Esophagus muscularis mucosa (tissue), 4 donors: ENCODE results near the gene CNOT6. TPM values are rescaled to one million over a fixed set of nuclear protein-coding genes. Genes with fewer than 3 reads are reported as not detected.

ENCODE experiments used
- DNase-seq: peaks from one replicate; pipeline ENCODE4 v3.0.0-alpha.2; 2017; ENCODE audit errors: extremely low spot score
- H3K27ac ChIP-seq, 4 donors: fragments of 200-600 bp; sonication (generic); replicated peaks in 1 of 4; 1 replicate in 3 of 4; 2 replicates in 1 of 4; pipeline ENCODE4 v1.5.1; 2016 to 2019; ENCODE audit warnings: mild to moderate bottlenecking in 1 of 4
- H3K27me3 ChIP-seq, 4 donors: fragments of 200-600 bp; sonication (generic); one replicate each; pipeline versions ENCODE4 v1.5.1 to v1.6.0; 2016 to 2019
- H3K36me3 ChIP-seq, 4 donors: fragments of 200-600 bp; sonication (generic); one replicate each; pipeline ENCODE4 v1.5.1; 2016 to 2019
- H3K4me1 ChIP-seq, 4 donors: fragments of 200-600 bp; sonication (generic); one replicate each; pipeline ENCODE4 v1.5.1; 2016 to 2019
- H3K4me3 ChIP-seq, 4 donors: fragments of 200-600 bp; sonication (generic); 1 replicate in 2 of 4; 2 replicates in 2 of 4; pipeline ENCODE4 v1.5.1; 2016 to 2019; ENCODE audit warnings: mild to moderate bottlenecking in 4 of 4, moderate library complexity in 1 of 4
- H3K9me3 ChIP-seq, 4 donors: fragments of 200-600 bp; sonication (generic); 1 replicate in 3 of 4; 2 replicates in 1 of 4; pipeline ENCODE4 v1.5.1; 2016 to 2019
- EP300 ChIP-seq: sonication (generic); formaldehyde crosslinking; IDR thresholded peaks from one replicate; pipeline ENCODE4 v1.6.1; 2017; ENCODE audit warnings: antibody characterized with exemption
- POLR2A ChIP-seq: fragments of 450-650 bp; IDR thresholded peaks from one replicate; pipeline ENCODE4 v1.6.1; 2017; ENCODE audit warnings: antibody characterized with exemption, moderate library complexity, mild to moderate bottlenecking, low read depth
- POLR2AphosphoS5 ChIP-seq, 2 donors: sonication (generic); formaldehyde crosslinking; IDR thresholded peaks; one replicate each; pipeline ENCODE4 v1.6.1; 2017; ENCODE audit warnings: antibody characterized with exemption in 2 of 2
- WGBS: methylation state at CpG from one replicate; pipeline ENCODE4 v1.1.5; 2018; 5-methylcytosine and 5-hydroxymethylcytosine counted together
- intact Hi-C: fragments of 100-400 bp; cut with DNase I; formaldehyde crosslinking; loops from one replicate; pipeline ENCODE4 v1.15.1; 2023
- total RNA-seq, 4 donors: library from RNA; depleted of rRNA; stranded (reverse); fragments of >200 nt; gene quantifications; one replicate each; pipeline versions ENCODE4 v1.1.0 to v1.2.1, GENCODE V29; 2016
- TF ChIP-seq, protein P1 (sequence below), 3 experiments: fragments of 200-600 bp in 2 of 3; fragments of 450-650 bp in 1 of 3; sonication (generic) in 2 of 3; IDR thresholded peaks; one replicate each; pipeline ENCODE4 v1.5.1; 2017 to 2019; ENCODE audit warnings: antibody characterized with exemption in 3 of 3, mild to moderate bottlenecking in 2 of 3, moderate library complexity in 1 of 3

The CNOT6 gene
- total RNA-seq, 4 donors from 2014 or later = 17.7 to 26.4 (median 20.5) TPM

DNA sequence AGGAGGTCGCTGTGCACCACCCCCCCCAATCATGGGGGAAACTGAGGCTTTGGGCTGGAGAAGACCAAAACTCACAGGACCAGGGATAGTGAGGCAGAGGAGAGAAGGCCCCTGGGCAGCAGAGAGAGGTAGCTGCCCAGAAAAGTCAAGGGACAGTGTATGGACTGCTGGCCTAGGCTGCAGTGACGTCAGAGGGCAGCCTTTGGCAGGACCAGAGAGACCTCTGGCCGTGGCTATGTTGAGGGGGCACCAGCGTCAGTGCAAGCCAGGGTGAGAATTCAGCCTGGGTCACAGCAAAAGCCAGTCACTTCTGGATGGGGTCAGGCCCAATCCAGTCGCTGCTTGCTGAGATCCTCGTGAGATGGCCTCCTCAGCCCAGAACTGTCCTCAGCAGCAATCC, 128.7 kb downstream of the CNOT6 start:
- Histone ChIP-seq H3K36me3 (peaks cover 0 to 26% (median 0%) of the 10 kb centered on the region in 4 donors), H3K27me3 (peaks cover 0 to 42% (median 0%) of the 10 kb centered on the region in 4 donors), H3K27ac (peak overlapping the region in 1 of 4 donors; percentile 36), H3K4me1 (peaks cover 7 to 12% (median 9%) of the 10 kb centered on the region in 4 donors), H3K9me3 (no peaks in the 10 kb centered on the region), H3K4me3 (no peak overlapping the region)
- 90% methylated on average over 4 of the region's 6 CpGs for WGBS
- intact Hi-C loops = no loop called here
- DNase-seq = no peak
- TF ChIP-seq, protein P1, sequence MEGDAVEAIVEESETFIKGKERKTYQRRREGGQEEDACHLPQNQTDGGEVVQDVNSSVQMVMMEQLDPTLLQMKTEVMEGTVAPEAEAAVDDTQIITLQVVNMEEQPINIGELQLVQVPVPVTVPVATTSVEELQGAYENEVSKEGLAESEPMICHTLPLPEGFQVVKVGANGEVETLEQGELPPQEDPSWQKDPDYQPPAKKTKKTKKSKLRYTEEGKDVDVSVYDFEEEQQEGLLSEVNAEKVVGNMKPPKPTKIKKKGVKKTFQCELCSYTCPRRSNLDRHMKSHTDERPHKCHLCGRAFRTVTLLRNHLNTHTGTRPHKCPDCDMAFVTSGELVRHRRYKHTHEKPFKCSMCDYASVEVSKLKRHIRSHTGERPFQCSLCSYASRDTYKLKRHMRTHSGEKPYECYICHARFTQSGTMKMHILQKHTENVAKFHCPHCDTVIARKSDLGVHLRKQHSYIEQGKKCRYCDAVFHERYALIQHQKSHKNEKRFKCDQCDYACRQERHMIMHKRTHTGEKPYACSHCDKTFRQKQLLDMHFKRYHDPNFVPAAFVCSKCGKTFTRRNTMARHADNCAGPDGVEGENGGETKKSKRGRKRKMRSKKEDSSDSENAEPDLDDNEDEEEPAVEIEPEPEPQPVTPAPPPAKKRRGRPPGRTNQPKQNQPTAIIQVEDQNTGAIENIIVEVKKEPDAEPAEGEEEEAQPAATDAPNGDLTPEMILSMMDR (IDR thresholded peaks at IDR 0.05) = no peak
- TF ChIP-seq EP300 = no peak
- no peak for TF ChIP-seq POLR2AphosphoS5 (IDR thresholded peaks at IDR 0.05)
- TF ChIP-seq POLR2A = no peak

DNA sequence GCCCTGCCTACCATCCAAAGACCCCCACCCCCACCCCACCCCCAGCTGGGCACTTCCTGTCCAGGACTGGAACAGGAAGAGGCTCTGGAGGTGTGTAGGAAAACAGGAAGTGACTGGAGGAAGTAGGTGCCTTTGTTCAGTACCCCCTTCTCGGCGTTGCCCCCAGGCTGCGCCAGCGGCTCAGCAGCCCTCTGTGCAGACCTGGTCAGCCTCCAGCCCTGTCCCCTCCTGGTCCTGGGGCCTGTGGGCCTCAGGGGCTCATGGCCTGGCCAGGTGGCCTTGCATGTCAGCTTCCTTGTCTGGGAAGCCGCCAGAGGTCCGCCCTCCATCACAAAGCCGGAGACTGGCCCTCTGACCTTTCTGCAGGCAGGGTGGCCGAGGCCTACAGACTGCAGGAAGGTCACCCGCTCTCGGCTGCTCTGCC, 129.2 kb downstream of the CNOT6 start:
- TF ChIP-seq EP300 = no peak
- TF ChIP-seq POLR2AphosphoS5 (IDR thresholded peaks at IDR 0.05) = no peak
- TF ChIP-seq, protein P1 (IDR thresholded peaks at IDR 0.05) = no peak
- TF ChIP-seq POLR2A = no peak
- H3K27me3 ChIP-seq = peaks cover 0 to 40% (median 0%) of the 10 kb centered on the region in 4 donors
- H3K4me3 ChIP-seq = no peak overlapping the region
- H3K4me1 ChIP-seq = peaks cover 6 to 10% (median 9%) of the 10 kb centered on the region in 4 donors
- intact Hi-C loops = no loop called here
- H3K9me3 ChIP-seq = no peaks in the 10 kb centered on the region
- peaks cover 0 to 26% (median 0%) of the 10 kb centered on the region in 4 donors for H3K36me3 ChIP-seq
- peak overlapping the region in 2 of 4 donors; percentile 3 to 36 for H3K27ac ChIP-seq
- WGBS = 87% methylated on average over 10 of the region's 10 CpGs
- no peak for DNase-seq

DNA sequence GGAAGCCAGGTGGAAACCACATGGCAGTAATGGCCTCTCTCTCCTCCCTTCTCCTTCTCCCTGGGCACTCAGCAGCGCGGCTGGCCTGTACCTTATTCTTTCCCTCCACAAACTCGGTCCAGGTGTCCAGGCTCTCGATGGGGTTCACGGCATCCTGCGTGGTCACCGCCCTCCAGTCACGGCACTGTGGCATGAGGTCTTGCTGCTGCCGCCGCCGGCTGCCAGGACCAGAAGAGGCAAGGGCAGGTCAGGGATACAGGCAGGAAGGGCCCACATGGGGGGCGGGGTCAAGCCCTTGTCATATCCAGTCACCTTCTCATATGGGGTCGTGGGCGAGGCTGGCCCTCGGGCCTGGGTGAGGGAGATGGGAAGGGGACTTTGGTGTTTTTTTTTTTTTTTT, 129.7 kb downstream of the CNOT6 start:
- TF ChIP-seq POLR2A (no peak), POLR2AphosphoS5 (IDR thresholded peaks at IDR 0.05) (no peak), EP300 (no peak)
- TF ChIP-seq, protein P1 (IDR thresholded peaks at IDR 0.05) = no peak
- Histone ChIP-seq H3K27ac (peak overlapping the region in 2 of 4 donors; percentile 3 to 36), H3K4me3 (no peak overlapping the region), H3K4me1 (peaks cover 3 to 6% (median 5%) of the 10 kb centered on the region in 4 donors), H3K27me3 (peaks cover 0 to 36% (median 0%) of the 10 kb centered on the region in 4 donors), H3K36me3 (peaks cover 0 to 26% (median 0%) of the 10 kb centered on the region in 4 donors), H3K9me3 (no peaks in the 10 kb centered on the region)
- 95% methylated on average over 15 of the region's 15 CpGs for WGBS
- intact Hi-C loops = no loop called here
- no peak for DNase-seq

DNA sequence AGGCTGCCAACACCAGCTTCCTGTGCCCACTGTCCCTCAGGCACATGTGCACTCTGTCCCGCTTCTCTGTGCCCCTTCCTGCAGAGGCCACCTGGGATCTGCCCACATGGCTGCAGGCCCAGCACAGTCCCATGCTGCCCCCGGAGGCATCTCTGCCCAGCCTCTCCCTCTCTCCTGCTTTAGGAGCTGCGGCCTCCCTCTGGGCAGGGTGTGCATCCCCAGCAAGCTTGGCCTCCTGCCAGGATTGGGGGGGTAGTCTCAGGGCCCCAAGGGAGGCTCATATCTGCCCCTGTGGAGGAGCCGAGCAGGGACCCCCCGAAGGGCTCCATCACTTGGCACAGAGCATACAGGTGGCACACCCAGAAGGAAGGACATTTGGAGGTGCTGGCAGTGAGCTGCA, 130.4 kb downstream of the CNOT6 start:
- Histone ChIP-seq H3K9me3 (no peaks in the 10 kb centered on the region), H3K27me3 (peaks cover 0 to 33% (median 0%) of the 10 kb centered on the region in 4 donors), H3K4me1 (peaks cover 0 to 5% (median 2%) of the 10 kb centered on the region in 4 donors), H3K4me3 (no peak overlapping the region), H3K36me3 (peaks cover 0 to 22% (median 2%) of the 10 kb centered on the region in 4 donors), H3K27ac (no peak overlapping the region)
- 48% methylated on average over 4 of the region's 5 CpGs for WGBS
- no peak for DNase-seq
- intact Hi-C loops = no loop called here
- TF ChIP-seq EP300 (no peak), POLR2A (no peak), POLR2AphosphoS5 (IDR thresholded peaks at IDR 0.05) (no peak)
- TF ChIP-seq, protein P1 (IDR thresholded peaks at IDR 0.05) = no peak
